HG03342 (cell line): ENCODE data around the gene TAPT1.
A peak's percentile ranks its signal among the peaks of the same experiment; 100 is the strongest.
"Not testable (repeated sequence)": the region's sequence is repeated elsewhere in the genome, so short reads cannot be mapped to it uniquely, and the experiment has no call there.

Experiments used
- ATAC-seq: cut with Tn5 transposase; IDR thresholded peaks from one replicate; pipeline ENCODE4 v1.9.1; 2021; ENCODE audit warnings: mild to moderate bottlenecking, moderate library complexity; ENCODE audit not compliant: unreplicated experiment

TAPT1 gene

GRCh38 chr4:16218950-16219349 is 7.3 kb downstream of the TAPT1 start:
- no peak for ATAC-seq

GRCh38 chr4:16217300-16218051 is 8.8 kb downstream of the TAPT1 start:
- ATAC-seq = peak; percentile 81

- ATAC-seq = no peak
Measured at GRCh38 chr4:16213121-16213520, 13.2 kb downstream of the TAPT1 start.

- no peak for ATAC-seq
Measured at GRCh38 chr4:16212138-16212782, 14.0 kb downstream of the TAPT1 start.

- no peak for ATAC-seq
Measured at GRCh38 chr4:16207409-16207808, 18.9 kb downstream of the TAPT1 start.

GRCh38 chr4:16206848-16207247 is 19.4 kb downstream of the TAPT1 start:
- ATAC-seq = no peak

- no peak for ATAC-seq
Measured at GRCh38 chr4:16206301-16206700, 20.0 kb downstream of the TAPT1 start.

- ATAC-seq = peak; percentile 83
Measured at GRCh38 chr4:16205298-16206164, 20.7 kb downstream of the TAPT1 start.

GRCh38 chr4:16204505-16204904 is 21.8 kb downstream of the TAPT1 start:
- ATAC-seq = no peak

- ATAC-seq = no peak
Measured at GRCh38 chr4:16203083-16203482, 23.2 kb downstream of the TAPT1 start.

GRCh38 chr4:16202598-16202997 is 23.7 kb downstream of the TAPT1 start:
- ATAC-seq = no peak

GRCh38 chr4:16199093-16199492 is 27.2 kb downstream of the TAPT1 start:
- ATAC-seq = no peak

- ATAC-seq = no peak
Measured at GRCh38 chr4:16197876-16198665, 28.2 kb downstream of the TAPT1 start.

- ATAC-seq = peak; percentile 86
Measured at GRCh38 chr4:16196482-16197393, 29.5 kb downstream of the TAPT1 start.

GRCh38 chr4:16195209-16195608 is 31.1 kb downstream of the TAPT1 start:
- no peak for ATAC-seq

- not testable (repeated sequence) for ATAC-seq
Measured at GRCh38 chr4:16194798-16195197, 31.5 kb downstream of the TAPT1 start.

- no peak for ATAC-seq
Measured at GRCh38 chr4:16194214-16194613, 32.1 kb downstream of the TAPT1 start.

GRCh38 chr4:16192631-16193518 is 33.4 kb downstream of the TAPT1 start:
- ATAC-seq = no peak

GRCh38 chr4:16192057-16192456 is 34.2 kb downstream of the TAPT1 start:
- no peak for ATAC-seq
